Esophagus squamous epithelium (tissue), 4 donors: ENCODE data around the gene MBNL3.

Source experiments
- CTCF ChIP-seq, 6 experiments: fragments of 450-650 bp in 4 of 6; fragments of 200-600 bp in 2 of 6; sonication (generic) in 2 of 6; IDR thresholded peaks; one replicate each; pipeline ENCODE4 v1.5.1; 2016 to 2019; ENCODE audit warnings: antibody characterized with exemption in 6 of 6, mild to moderate bottlenecking in 4 of 6, moderate library complexity in 4 of 6
- POLR2A ChIP-seq, 4 donors: fragments of 450-650 bp; IDR thresholded peaks; one replicate each; pipeline ENCODE4 v1.6.1; 2017; ENCODE audit warnings: antibody characterized with exemption in 4 of 4, mild to moderate bottlenecking in 4 of 4, moderate library complexity in 3 of 4

- TF ChIP-seq CTCF (IDR thresholded peaks at IDR 0.05) (no peak), POLR2A (IDR thresholded peaks at IDR 0.05) (no peak)
Measured at GRCh38 chrX:132400706-132401105, 88.1 kb downstream of the MBNL3 start.
